Hepatocyte (in vitro differentiated cells): ENCODE data around the gene CBY3.

ENCODE experiments used
- CTCF ChIP-seq: fragments of 200-600 bp; sonication (generic); IDR thresholded peaks from 2 replicates; pipeline ENCODE4 v1.5.1; 2016; ENCODE audit warnings: antibody characterized with exemption, mild to moderate bottlenecking; ENCODE audit not compliant: poor library complexity
- EZH2phosphoT487 ChIP-seq: fragments of 200-600 bp; sonication (generic); IDR thresholded peaks from one replicate; pipeline ENCODE4 v1.6.1; 2018; ENCODE audit warnings: antibody characterized with exemption, mild to moderate bottlenecking, low read depth, moderate library complexity; ENCODE audit not compliant: unreplicated experiment, severe bottlenecking

GRCh38 chr5:179699616-179700237 lies 18.9 kb upstream of the CBY3 start:
- TF ChIP-seq CTCF, result no peak
- no peak for TF ChIP-seq EZH2phosphoT487
